ENCODE results near the gene TFCP2.

GRCh38 chr12:51222461-51222860, 49.5 kb upstream of the TFCP2 start:
- no peak for TF ChIP-seq CTCF (IDR thresholded peaks at IDR 0.05)
- TF ChIP-seq POLR2A (IDR thresholded peaks at IDR 0.05): no peak
